DOHH2 (cell line): ENCODE measurements around the gene ZNF414.

Experiments used
- CTCF ChIP-seq: fragments of 200-600 bp; sonication (generic); IDR thresholded peaks from one replicate; pipeline ENCODE4 v1.5.1; 2014; ENCODE audit warnings: antibody characterized with exemption, mild to moderate bottlenecking, low read depth, low read length; ENCODE audit not compliant: poor library complexity, severe bottlenecking
- EZH2phosphoT487 ChIP-seq: fragments of 200-600 bp; sonication (generic); IDR thresholded peaks from 2 replicates; pipeline ENCODE4 v1.6.1; 2017; ENCODE audit warnings: borderline replicate concordance, mild to moderate bottlenecking, antibody characterized with exemption, low read length, moderate library complexity, mixed read lengths

- no peak for TF ChIP-seq CTCF
- no peak for TF ChIP-seq EZH2phosphoT487
Observed at GRCh38 chr19:8490395-8490760, 23.6 kb downstream of the ZNF414 start.
